Subcutaneous abdominal adipose tissue (tissue), 5 donors: ENCODE results near the gene SLC9A9.

Source experiments
- H3K27ac ChIP-seq: one replicate; pipeline ENCODE4 v1.7.0; 2013; ENCODE audit warnings: low read depth, mild to moderate bottlenecking, inconsistent platforms, low read length, moderate library complexity
- H3K27me3 ChIP-seq, 5 donors: one replicate each; pipeline ENCODE4 v1.7.0; 2013; ENCODE audit warnings: low read length in 5 of 5, inconsistent platforms in 1 of 5; ENCODE audit not compliant: control insufficient read depth in 5 of 5, insufficient read depth in 4 of 5
- H3K36me3 ChIP-seq, 5 donors: one replicate each; pipeline ENCODE4 v1.7.0; 2013; ENCODE audit warnings: low read length in 5 of 5; ENCODE audit not compliant: control insufficient read depth in 5 of 5, insufficient read depth in 5 of 5
- H3K4me1 ChIP-seq, 5 donors: one replicate each; pipeline ENCODE4 v1.7.0; 2013; ENCODE audit warnings: low read length in 5 of 5, mild to moderate bottlenecking in 3 of 5, moderate library complexity in 1 of 5; ENCODE audit not compliant: control insufficient read depth in 5 of 5, insufficient read depth in 5 of 5
- H3K4me3 ChIP-seq, 5 donors: one replicate each; pipeline ENCODE4 v1.7.0; 2013; ENCODE audit warnings: low read length in 5 of 5, low read depth in 1 of 5
- H3K9ac ChIP-seq, 5 donors: one replicate each; pipeline ENCODE4 v1.7.0; 2013; ENCODE audit warnings: low read length in 5 of 5, mild to moderate bottlenecking in 4 of 5, moderate library complexity in 3 of 5
- H3K9me3 ChIP-seq, 5 donors: one replicate each; pipeline ENCODE4 v1.7.0; 2013; ENCODE audit warnings: low read length in 5 of 5; ENCODE audit not compliant: control insufficient read depth in 5 of 5
- donor health status: healthy.
- donor health status: healthy.
- donor health status: healthy.
- donor health status: healthy.
- donor health status: healthy.

The SLC9A9 gene

GRCh38 chr3:143751643-143752178 is 96.6 kb downstream of the SLC9A9 start:
- no peaks in the 10 kb centered on the region for H3K36me3 ChIP-seq
- no peak overlapping the region for H3K9ac ChIP-seq
- H3K27ac ChIP-seq: no peak overlapping the region
- peaks cover 0 to 14% (median 10%) of the 10 kb centered on the region in 5 donors for H3K4me1 ChIP-seq
- no peaks in the 10 kb centered on the region for H3K9me3 ChIP-seq
- no peak overlapping the region for H3K4me3 ChIP-seq
- no peaks in the 10 kb centered on the region for H3K27me3 ChIP-seq

- no peak overlapping the region for H3K4me3 ChIP-seq
- peaks cover 0 to 14% (median 10%) of the 10 kb centered on the region in 5 donors for H3K4me1 ChIP-seq
- H3K36me3 ChIP-seq: no peaks in the 10 kb centered on the region
- H3K27me3 ChIP-seq: no peaks in the 10 kb centered on the region
- H3K9ac ChIP-seq: no peak overlapping the region
- no peaks in the 10 kb centered on the region for H3K9me3 ChIP-seq
- H3K27ac ChIP-seq: no peak overlapping the region
Measured at GRCh38 chr3:143750841-143751240, 97.4 kb downstream of the SLC9A9 start.

- Histone ChIP-seq H3K9ac (no peak overlapping the region), H3K9me3 (no peaks in the 10 kb centered on the region), H3K27me3 (no peaks in the 10 kb centered on the region), H3K36me3 (no peaks in the 10 kb centered on the region), H3K4me1 (peaks cover 0 to 14% (median 10%) of the 10 kb centered on the region in 5 donors), H3K4me3 (no peak overlapping the region), H3K27ac (no peak overlapping the region)
Measured at GRCh38 chr3:143749926-143750325, 98.3 kb downstream of the SLC9A9 start.

- Histone ChIP-seq H3K4me1 (peaks cover 0 to 8% (median 0%) of the 10 kb centered on the region in 5 donors), H3K9ac (peak overlapping the region in 1 of 5 donors; percentile 2), H3K9me3 (peaks cover 0 to 12% (median 4%) of the 10 kb centered on the region in 5 donors), H3K27ac (no peak overlapping the region), H3K36me3 (no peaks in the 10 kb centered on the region), H3K4me3 (no peak overlapping the region), H3K27me3 (no peaks in the 10 kb centered on the region)
Measured at GRCh38 chr3:143737065-143737464, 111.2 kb downstream of the SLC9A9 start.

GRCh38 chr3:143736205-143736997 is 111.9 kb downstream of the SLC9A9 start:
- Histone ChIP-seq H3K27ac (no peak overlapping the region), H3K9me3 (peaks cover 0 to 12% (median 4%) of the 10 kb centered on the region in 5 donors), H3K4me3 (no peak overlapping the region), H3K9ac (no peak overlapping the region), H3K27me3 (no peaks in the 10 kb centered on the region), H3K4me1 (peaks cover 0 to 8% (median 0%) of the 10 kb centered on the region in 5 donors), H3K36me3 (no peaks in the 10 kb centered on the region)

- H3K36me3 ChIP-seq: no peaks in the 10 kb centered on the region
- peaks cover 0 to 3% (median 0%) of the 10 kb centered on the region in 5 donors for H3K4me1 ChIP-seq
- H3K27ac ChIP-seq: no peak overlapping the region
- no peaks in the 10 kb centered on the region for H3K9me3 ChIP-seq
- H3K27me3 ChIP-seq: no peaks in the 10 kb centered on the region
- no peak overlapping the region for H3K4me3 ChIP-seq
- no peak overlapping the region for H3K9ac ChIP-seq
Measured at GRCh38 chr3:143731776-143732175, 116.5 kb downstream of the SLC9A9 start.

GRCh38 chr3:143731320-143731719 is 116.9 kb downstream of the SLC9A9 start:
- Histone ChIP-seq H3K9ac (no peak overlapping the region), H3K36me3 (no peaks in the 10 kb centered on the region), H3K4me3 (no peak overlapping the region), H3K27me3 (no peaks in the 10 kb centered on the region), H3K27ac (no peak overlapping the region), H3K4me1 (peaks cover 0 to 3% (median 0%) of the 10 kb centered on the region in 5 donors), H3K9me3 (no peaks in the 10 kb centered on the region)

GRCh38 chr3:143727391-143727790 is 120.9 kb downstream of the SLC9A9 start:
- Histone ChIP-seq H3K36me3 (no peaks in the 10 kb centered on the region), H3K27me3 (no peaks in the 10 kb centered on the region), H3K4me1 (peaks cover 0 to 3% (median 0%) of the 10 kb centered on the region in 5 donors), H3K4me3 (no peak overlapping the region), H3K9ac (no peak overlapping the region), H3K27ac (no peak overlapping the region), H3K9me3 (no peaks in the 10 kb centered on the region)

GRCh38 chr3:143726727-143727126 is 121.5 kb downstream of the SLC9A9 start:
- H3K36me3 ChIP-seq: no peaks in the 10 kb centered on the region
- H3K4me1 ChIP-seq: peaks cover 0 to 3% (median 0%) of the 10 kb centered on the region in 5 donors
- H3K4me3 ChIP-seq: no peak overlapping the region
- no peaks in the 10 kb centered on the region for H3K9me3 ChIP-seq
- no peak overlapping the region for H3K9ac ChIP-seq
- no peak overlapping the region for H3K27ac ChIP-seq
- no peaks in the 10 kb centered on the region for H3K27me3 ChIP-seq

- H3K4me1 ChIP-seq: no peaks in the 10 kb centered on the region
- H3K27me3 ChIP-seq: no peaks in the 10 kb centered on the region
- H3K36me3 ChIP-seq: no peaks in the 10 kb centered on the region
- H3K9me3 ChIP-seq: no peaks in the 10 kb centered on the region
- no peak overlapping the region for H3K9ac ChIP-seq
- no peak overlapping the region for H3K4me3 ChIP-seq
- no peak overlapping the region for H3K27ac ChIP-seq
Measured at GRCh38 chr3:143720381-143720780, 127.9 kb downstream of the SLC9A9 start.
